Superior temporal gyrus (tissue), 1 donor: Measurements from ENCODE around the gene SGIP1.

ENCODE experiments used
- DNase-seq: peaks from one replicate; pipeline ENCODE4 v3.0.0-alpha.2; 2016; ENCODE audit errors: extremely low spot score

The SGIP1 gene

DNA sequence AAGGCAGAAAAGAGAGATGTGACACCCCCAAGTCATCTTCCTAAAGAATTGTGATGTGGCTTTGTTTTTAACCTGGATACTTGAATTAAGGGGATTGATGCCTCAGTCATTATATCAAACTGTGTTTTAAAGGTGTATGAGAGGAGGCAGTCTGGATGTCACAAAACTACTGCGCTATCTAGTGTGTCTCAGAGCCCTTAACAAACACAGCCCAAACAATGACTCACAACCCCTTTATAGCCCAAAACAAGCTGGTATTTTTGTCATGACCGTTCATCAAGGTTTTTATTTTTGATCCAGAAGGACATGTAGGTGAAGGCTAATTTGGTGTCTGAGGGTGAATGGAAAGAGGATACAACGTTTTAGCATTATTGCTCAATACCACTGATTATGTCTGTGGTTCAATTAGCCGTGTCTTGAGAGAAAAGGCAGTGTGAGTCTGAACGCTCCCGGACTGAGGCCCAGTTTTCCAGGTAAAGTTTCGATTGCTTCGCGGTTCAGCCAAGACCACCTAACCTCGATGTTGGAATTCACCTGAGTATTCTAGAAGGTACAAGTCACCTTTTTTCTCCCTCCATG, 71.6 kb downstream of the SGIP1 start:
- no peak for DNase-seq

GRCh38 chr1:66606362-66607065, 72.6 kb downstream of the SGIP1 start:
- no peak for DNase-seq

GRCh38 chr1:66607458-66607857, 73.5 kb downstream of the SGIP1 start:
- DNase-seq, result no peak

- no peak for DNase-seq
These were observed 79.2 kb downstream of the SGIP1 start for GRCh38 chr1:66613187-66613586.

GRCh38 chr1:66617362-66618184, 83.6 kb downstream of the SGIP1 start:
- DNase-seq, result no peak

GRCh38 chr1:66618390-66618789, 84.4 kb downstream of the SGIP1 start:
- no peak for DNase-seq

GRCh38 chr1:66623812-66624211, 89.9 kb downstream of the SGIP1 start:
- no peak for DNase-seq

GRCh38 chr1:66624412-66625060, 90.6 kb downstream of the SGIP1 start:
- no peak for DNase-seq

DNA sequence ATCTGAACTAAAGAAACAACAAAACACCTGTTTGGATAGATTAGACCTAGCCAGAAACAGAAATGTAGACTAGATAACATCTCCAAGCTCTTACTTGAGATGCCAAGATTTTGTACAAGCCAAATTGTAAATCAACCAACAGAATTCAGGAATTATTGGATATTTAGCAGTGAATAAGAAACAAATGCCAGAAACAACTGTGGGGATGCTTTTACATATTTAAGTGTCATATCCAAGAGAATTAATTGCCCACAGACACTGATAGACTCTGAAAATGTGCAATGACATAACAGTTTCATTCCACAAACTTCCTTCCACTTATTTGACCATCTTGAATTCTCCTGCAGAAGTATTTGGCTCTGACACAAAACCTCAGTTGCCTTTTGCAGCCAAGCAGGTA, 92.3 kb downstream of the SGIP1 start:
- no peak for DNase-seq

DNA sequence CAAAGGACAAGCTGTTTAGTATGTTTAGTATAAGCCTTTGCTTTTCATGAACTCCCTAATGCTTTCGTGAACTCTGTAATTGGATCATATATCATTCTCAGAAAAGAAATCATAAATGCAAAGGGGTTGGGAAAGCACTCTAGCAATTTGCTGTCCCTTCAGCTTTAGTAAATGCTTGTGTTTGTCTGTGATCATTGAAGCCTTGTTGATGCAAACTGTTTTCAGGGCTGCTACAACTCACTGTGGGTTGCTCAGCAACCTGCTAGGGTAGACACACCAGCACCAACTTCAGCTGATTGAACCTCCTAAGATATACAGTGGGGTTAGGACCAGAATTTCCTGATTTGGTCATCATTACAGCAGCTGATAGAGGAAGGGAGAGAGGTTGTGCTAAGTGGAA, 95.0 kb downstream of the SGIP1 start:
- no peak for DNase-seq

DNA sequence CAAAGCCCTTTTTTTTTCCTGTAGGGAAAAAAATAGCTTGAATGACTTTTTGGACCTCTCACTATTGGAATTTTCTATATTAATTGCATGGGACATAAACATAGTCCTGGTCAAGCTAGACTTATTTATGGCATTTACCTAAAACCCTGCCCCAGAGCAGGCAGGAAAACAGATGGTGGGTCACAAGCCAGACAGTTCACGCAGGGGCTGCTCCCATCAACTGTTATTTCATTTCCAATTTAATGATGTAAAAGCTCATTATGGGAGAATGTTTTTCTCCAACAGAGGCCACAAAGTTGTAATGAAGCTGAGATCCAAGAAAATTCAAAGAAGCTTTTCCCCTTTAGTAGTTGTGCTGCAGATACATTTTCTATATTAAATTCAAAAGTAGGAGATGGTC, 99.2 kb downstream of the SGIP1 start:
- DNase-seq, result no peak

GRCh38 chr1:66637146-66637545, 103.2 kb downstream of the SGIP1 start:
- DNase-seq, result no peak

DNA sequence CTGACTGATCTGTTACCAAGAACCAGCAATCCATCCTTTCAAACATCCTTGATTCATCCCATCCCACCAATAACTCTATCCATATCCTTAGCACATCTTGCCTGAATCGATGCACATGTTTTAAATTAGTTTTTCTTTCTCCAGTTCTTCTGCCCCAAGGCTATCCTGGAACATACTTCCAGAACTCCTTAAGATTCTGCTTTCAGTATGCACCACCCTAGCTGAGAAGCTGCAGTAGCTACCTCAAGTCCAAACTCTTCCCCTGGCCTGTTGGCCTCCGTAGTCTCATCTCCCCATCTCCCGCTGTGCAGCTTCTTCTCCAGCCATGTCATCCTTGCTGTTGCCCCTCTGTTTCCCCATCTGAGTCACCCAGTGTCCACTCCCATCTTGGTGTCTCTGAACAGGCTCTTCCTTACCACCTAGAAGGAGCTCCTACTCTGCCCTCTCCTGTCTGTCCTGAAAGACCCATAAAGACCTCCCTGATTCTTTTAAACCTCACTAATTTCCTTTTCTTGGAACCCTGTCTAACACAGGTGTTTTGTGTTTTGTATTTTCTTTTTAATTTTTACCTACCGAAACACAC, 108.0 kb downstream of the SGIP1 start:
- no peak for DNase-seq

GRCh38 chr1:66642992-66643391, 109.0 kb downstream of the SGIP1 start:
- DNase-seq, result peak; percentile 40

DNA sequence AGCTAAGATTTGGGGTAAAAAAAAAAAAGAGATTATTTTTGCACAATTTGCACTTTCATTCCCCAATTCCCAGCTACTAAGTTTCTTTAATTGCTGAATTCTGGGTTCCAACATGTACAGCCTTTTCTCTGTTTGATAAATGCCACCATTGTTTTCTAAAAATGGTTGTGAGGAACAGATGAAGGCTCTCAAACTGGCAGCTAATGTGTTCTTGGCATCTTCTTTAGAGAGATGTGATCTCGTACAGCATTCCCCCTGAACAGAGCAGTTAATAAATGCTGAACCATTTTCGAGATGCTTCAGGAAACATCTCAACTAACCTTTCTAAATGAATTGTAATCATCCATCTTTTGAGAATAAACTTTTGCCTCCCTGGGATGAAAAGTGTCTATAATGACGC, 110.4 kb downstream of the SGIP1 start:
- peak; percentile 73 for DNase-seq

GRCh38 chr1:66648901-66649595, 115.1 kb downstream of the SGIP1 start:
- no peak for DNase-seq

- DNase-seq, result no peak
These were observed 118.6 kb downstream of the SGIP1 start for GRCh38 chr1:66652556-66652955.

DNA sequence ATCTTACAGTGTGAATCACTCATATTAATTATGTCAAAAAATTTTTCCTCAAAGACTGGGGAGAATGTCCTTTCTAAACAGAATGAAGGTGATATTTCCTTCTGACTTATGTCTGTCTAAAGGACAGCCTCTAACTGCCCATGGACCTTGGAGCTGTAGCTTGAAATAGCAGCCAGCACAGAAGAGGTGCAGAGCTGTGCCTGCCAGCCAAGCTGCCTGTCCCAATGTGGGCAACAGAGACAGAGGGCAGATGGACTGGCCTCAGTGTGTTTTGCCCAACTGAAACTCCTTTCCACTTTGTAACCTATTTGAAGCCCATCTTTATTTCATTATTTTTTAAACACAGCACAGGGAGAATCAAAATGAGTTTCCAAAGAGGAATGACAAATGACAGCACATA, 120.7 kb downstream of the SGIP1 start:
- DNase-seq, result no peak

- DNase-seq, result no peak
These were observed 137.5 kb downstream of the SGIP1 start for GRCh38 chr1:66671455-66671854.

GRCh38 chr1:66676613-66677298, 142.8 kb downstream of the SGIP1 start:
- DNase-seq, result no peak

DNA sequence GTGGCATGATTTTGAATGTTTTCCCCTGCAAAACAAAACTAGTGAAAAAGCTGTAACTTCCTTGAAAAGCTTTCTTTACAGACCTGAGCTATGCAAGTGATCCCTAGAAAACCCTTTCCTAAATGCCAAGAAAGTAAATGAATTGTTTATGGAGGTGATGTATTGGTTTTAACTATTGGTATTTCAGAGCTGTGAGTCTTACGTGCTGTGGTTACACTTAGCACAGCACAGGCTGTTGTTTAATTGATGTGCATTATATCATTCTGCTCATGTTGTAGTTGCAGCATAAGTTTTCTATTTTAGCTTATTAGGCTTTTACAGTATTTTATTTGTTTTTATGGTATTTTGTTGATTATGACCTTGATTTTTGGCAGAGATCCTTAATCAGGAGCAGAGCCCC, 144.2 kb downstream of the SGIP1 start:
- no peak for DNase-seq
